Neural progenitor cell (in vitro differentiated cells): Measurements from ENCODE around the gene NGB.

Source experiments
- EZH2 ChIP-seq: fragments of 200-600 bp; sonication (generic); IDR thresholded peaks from 2 replicates; pipeline ENCODE4 v1.6.1; 2017; ENCODE audit warnings: antibody characterized with exemption, mild to moderate bottlenecking, moderate library complexity
- TF ChIP-seq, protein P1 (sequence below): fragments of 200-600 bp; sonication (generic); IDR thresholded peaks from 2 replicates; pipeline ENCODE4 v1.5.1; 2017; ENCODE audit warnings: antibody characterized with exemption, mild to moderate bottlenecking

DNA sequence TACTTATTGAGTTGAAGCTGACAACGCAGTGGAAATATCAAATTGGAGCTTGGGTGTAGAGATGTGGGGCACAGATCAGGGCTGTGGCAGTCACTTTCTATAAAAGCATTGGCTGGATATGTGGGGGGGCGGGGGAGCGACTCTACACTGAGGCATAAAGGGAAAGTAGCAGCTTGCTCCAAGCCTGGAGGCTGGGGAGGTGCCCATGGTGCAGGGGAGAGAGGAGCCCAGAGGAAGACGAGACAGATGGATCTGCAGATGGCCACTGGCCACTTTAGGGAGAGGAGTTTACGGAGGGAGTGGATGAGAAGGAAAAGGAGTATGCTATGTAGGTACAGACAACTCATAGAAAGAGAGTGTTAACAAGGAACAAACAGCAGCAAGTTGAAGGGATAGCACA, 13.5 kb upstream of the NGB start:
- no peak for TF ChIP-seq EZH2
- TF ChIP-seq, protein P1, sequence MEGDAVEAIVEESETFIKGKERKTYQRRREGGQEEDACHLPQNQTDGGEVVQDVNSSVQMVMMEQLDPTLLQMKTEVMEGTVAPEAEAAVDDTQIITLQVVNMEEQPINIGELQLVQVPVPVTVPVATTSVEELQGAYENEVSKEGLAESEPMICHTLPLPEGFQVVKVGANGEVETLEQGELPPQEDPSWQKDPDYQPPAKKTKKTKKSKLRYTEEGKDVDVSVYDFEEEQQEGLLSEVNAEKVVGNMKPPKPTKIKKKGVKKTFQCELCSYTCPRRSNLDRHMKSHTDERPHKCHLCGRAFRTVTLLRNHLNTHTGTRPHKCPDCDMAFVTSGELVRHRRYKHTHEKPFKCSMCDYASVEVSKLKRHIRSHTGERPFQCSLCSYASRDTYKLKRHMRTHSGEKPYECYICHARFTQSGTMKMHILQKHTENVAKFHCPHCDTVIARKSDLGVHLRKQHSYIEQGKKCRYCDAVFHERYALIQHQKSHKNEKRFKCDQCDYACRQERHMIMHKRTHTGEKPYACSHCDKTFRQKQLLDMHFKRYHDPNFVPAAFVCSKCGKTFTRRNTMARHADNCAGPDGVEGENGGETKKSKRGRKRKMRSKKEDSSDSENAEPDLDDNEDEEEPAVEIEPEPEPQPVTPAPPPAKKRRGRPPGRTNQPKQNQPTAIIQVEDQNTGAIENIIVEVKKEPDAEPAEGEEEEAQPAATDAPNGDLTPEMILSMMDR = no peak
